Measurements from ENCODE around the gene OGDH.
A peak's percentile ranks its signal among the peaks of the same experiment; 100 is the strongest.
"Not testable (repeated sequence)": the region's sequence is repeated elsewhere in the genome, so short reads cannot be mapped to it uniquely, and the experiment has no call there.

OGDH gene

DNA sequence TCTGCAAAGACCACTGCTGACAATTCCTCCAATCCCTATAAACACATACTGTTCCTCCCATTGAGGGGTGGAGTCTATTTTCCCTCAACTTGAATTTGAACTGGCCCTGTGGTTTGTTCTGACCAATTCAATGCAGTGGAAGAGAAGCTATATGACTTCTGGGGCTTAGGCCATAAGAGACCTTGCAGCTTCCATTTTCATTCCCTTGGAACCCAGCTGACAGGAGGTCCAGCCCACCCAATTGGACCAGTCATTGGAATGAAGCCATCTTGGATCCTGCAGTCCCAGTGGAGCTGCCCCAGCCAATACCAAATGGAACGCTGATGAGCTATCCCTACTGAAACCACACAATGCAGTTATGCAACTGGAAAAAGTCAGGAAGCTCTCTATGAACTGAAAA, 15.5 kb upstream of the OGDH start (continued):
- TF ChIP-seq BCL11A (tag by site-specific recombination; IDR thresholded peaks at IDR 0.05; ENCODE audit: low read depth) (no peak), ZBTB21 (tag by site-specific recombination; IDR thresholded peaks at IDR 0.05) (no peak), ZNF585B (tag by site-specific recombination; IDR thresholded peaks at IDR 0.05) (no peak), ZNF610 (tag by site-specific recombination; IDR thresholded peaks at IDR 0.05; ENCODE audit: borderline replicate concordance) (no peak), ZNF747 (tag by site-specific recombination; IDR thresholded peaks at IDR 0.05) (no peak), ZNF146 (tag by site-specific recombination; IDR thresholded peaks at IDR 0.05) (no peak), ZNF544 (tag by site-specific recombination; IDR thresholded peaks at IDR 0.05) (no peak)

DNA sequence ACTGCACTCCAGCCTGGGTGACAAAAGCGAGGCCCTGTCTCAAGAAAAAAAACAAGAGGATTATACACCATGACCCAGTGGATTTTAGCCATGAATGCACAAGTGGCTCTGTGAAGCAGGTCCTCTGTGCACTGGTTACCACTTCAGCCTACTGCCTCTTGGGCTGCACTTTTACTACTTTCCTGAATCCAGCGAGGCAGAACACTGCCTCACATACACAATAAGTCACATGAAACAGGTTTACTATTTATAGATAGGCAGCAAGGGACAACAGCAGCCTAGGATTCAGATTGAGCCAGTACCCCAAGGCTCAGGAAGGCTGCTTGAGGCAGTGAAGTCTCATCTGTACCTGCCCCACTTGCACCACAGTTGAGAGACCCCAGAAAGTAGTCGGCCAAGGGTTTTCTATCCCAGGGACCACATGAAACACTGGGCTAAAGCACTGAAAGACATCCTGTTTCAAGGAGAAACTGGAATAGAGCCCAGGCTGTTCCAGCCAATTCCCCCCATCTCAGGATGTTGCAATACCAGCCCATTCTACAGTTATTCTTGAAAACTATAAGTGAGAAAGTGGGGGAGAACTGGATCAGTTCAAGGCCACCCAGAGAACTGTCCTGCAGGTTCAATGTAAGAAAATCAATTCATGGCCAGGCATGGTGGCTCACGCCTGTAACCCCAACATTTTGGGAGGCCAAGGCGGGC, 10.3 kb upstream of the OGDH start:
- H3K4me1 ChIP-seq (ENCODE audit: control insufficient read depth, insufficient read depth, low read length), result no peaks in the 10 kb centered on the region
- H3K9me3 ChIP-seq (ENCODE audit: control insufficient read depth, insufficient read depth, low read depth, low read length), result no peaks in the 10 kb centered on the region
- ChIA-PET CTCF (interaction anchor here (0.6 to 0.7 kb wide), 2 partner anchors 38 to 261 kb away, joined by 3 to 4 read pairs; no protein-coding TSS in a partner anchor), POLR2A (interaction anchor here (1.1 kb wide), 1 partner anchor 14 kb away, joined by 4 read pairs; the partner anchor contains the start of gene TMED4)
- no peaks in the 10 kb centered on the region for H3K36me3 ChIP-seq (ENCODE audit: control insufficient read depth in 2 of 2, insufficient read depth in 1 of 2, low read length in 2 of 2)
- H3K27ac ChIP-seq (ENCODE audit: extremely low read depth, low read depth, low read length), result no peak overlapping the region
- no peak for TF ChIP-seq ZNF184 (tag by site-specific recombination; IDR thresholded peaks at IDR 0.05)
- TF ChIP-seq ZNF341 (tag by site-specific recombination; IDR thresholded peaks at IDR 0.05; ENCODE audit: low read depth), result peak; percentile 82
- H3K4me3 ChIP-seq (ENCODE audit: low read depth, low read length), result no peak overlapping the region

DNA sequence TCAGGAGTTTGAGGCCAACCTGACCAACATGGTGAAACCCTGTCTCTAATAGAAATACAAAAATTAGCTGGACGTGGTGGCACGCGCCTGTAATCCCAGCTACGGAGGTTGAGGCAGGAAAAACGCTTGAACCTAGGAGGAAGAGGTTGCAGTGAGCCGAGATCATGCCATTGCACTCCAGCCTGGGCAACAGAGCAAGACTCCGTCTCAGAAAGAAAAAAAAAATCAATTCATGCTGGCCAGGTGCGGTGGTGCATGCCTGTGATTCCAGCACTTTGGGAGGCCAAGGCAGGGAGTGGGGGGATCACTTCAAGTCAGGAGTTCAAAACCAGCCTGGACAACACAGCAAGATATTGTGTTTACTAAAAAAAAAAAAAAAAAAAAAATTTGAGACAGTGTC, 9.2 kb upstream of the OGDH start:
- CTCF ChIA-PET, result interaction anchor here (0.6 kb wide), 2 partner anchors 14 to 451 kb away, joined by 3 to 4 read pairs; no protein-coding TSS in a partner anchor
- H3K27ac ChIP-seq (ENCODE audit: extremely low read depth, low read depth, low read length); H3K4me3 ChIP-seq (ENCODE audit: low read depth, low read length); H3K9me3 ChIP-seq (ENCODE audit: control insufficient read depth, insufficient read depth, low read depth, low read length); POLR2A ChIA-PET; H3K36me3 ChIP-seq (ENCODE audit: control insufficient read depth in 2 of 2, insufficient read depth in 1 of 2, low read length in 2 of 2); H3K4me1 ChIP-seq (ENCODE audit: control insufficient read depth, insufficient read depth, low read length): not testable (repeated sequence)
- TF ChIP-seq ZNF121 (tag by site-specific recombination; IDR thresholded peaks at IDR 0.05), result peak; percentile 62; the same call in 1 of the 2 replicates

- H3K36me3 ChIP-seq (ENCODE audit: control insufficient read depth in 2 of 2, insufficient read depth in 1 of 2, low read length in 2 of 2), result no peaks in the 10 kb centered on the region
- no peak overlapping the region for H3K27ac ChIP-seq (ENCODE audit: extremely low read depth, low read depth, low read length)
- ChIA-PET CTCF (interaction anchor here (0.6 kb wide), 1 partner anchor 703 kb away, joined by 3 read pairs; no protein-coding TSS in a partner anchor), POLR2A (interaction anchor here (1.2 kb wide), 1 partner anchor 17 kb away, joined by 3 read pairs; the partner anchor contains the start of gene TMED4)
- no peak for TF ChIP-seq ZNF571 (tag by site-specific recombination; IDR thresholded peaks at IDR 0.05)
- TF ChIP-seq ZNF416 (tag by site-specific recombination; IDR thresholded peaks at IDR 0.05), result no peak
- no peaks in the 10 kb centered on the region for H3K9me3 ChIP-seq (ENCODE audit: control insufficient read depth, insufficient read depth, low read depth, low read length)
- H3K4me1 ChIP-seq (ENCODE audit: control insufficient read depth, insufficient read depth, low read length), result no peaks in the 10 kb centered on the region
- H3K4me3 ChIP-seq (ENCODE audit: low read depth, low read length), result no peak overlapping the region
These were observed 7.2 kb upstream of the OGDH start for GRCh38 chr7:44599222-44599621.

DNA sequence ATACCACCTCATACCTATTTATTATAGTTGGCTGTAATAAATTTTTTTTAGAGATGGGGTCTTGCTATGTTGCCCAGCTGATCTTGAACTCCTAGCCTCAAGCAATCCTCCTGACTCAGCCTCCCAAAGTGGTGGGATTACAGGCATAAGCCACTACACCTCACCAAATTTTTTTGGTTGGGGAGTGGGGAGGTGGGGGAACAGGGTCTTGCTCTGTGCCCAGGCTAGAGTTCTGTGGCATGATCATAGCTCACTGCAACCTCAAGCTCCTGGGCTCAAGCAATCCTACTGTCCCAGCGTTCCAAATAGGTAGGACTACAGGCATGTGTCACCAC, 3.9 kb upstream of the OGDH start:
- H3K4me1 ChIP-seq (ENCODE audit: control insufficient read depth, insufficient read depth, low read length), result no peaks in the 10 kb centered on the region
- CTCF ChIA-PET, result interaction anchor here (0.7 to 1.0 kb wide), 2 partner anchors 36 to 133 kb away, joined by 3 to 4 read pairs; no protein-coding TSS in a partner anchor
- H3K9me3 ChIP-seq (ENCODE audit: control insufficient read depth, insufficient read depth, low read depth, low read length), result no peaks in the 10 kb centered on the region
- TF ChIP-seq ZNF121 (tag by site-specific recombination; IDR thresholded peaks at IDR 0.05) (peak; percentile 65; the same call in 1 of the 2 replicates), KLF9 (tag by site-specific recombination; IDR thresholded peaks at IDR 0.05; ENCODE audit: low read depth) (no peak)
- no peaks in the 10 kb centered on the region for H3K36me3 ChIP-seq (ENCODE audit: control insufficient read depth in 2 of 2, insufficient read depth in 1 of 2, low read length in 2 of 2)
- no peak overlapping the region for H3K4me3 ChIP-seq (ENCODE audit: low read depth, low read length)
- H3K27ac ChIP-seq (ENCODE audit: extremely low read depth, low read depth, low read length), result no peak overlapping the region
- POLR2A ChIA-PET, result interaction anchor here (0.5 to 1.6 kb wide), 2 partner anchors 24 to 196 kb away, joined by 3 to 5 read pairs; no protein-coding TSS in a partner anchor

DNA sequence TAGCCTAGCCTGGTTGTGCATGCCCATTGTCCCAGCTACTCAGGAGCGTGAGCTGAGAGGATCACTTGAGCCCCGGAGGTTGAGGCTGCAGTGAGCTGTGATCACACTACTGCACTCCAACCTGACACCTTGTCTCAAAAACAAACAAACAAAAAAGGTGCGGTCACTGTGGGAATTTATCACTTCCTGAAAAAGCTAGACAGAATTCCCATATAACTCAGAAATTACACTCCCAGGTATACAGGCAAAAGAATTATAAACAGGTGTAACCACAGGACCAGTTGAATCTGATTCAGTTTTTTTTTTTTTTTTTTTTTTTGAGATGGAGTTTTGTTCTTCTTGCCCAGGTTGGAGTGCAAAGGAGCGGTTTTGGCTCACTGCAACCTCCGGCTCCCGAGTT, 3.2 kb upstream of the OGDH start:
- no peaks in the 10 kb centered on the region for H3K36me3 ChIP-seq (ENCODE audit: control insufficient read depth in 2 of 2, insufficient read depth in 1 of 2, low read length in 2 of 2)
- H3K4me3 ChIP-seq (ENCODE audit: low read depth, low read length), result no peak overlapping the region
- H3K4me1 ChIP-seq (ENCODE audit: control insufficient read depth, insufficient read depth, low read length), result no peaks in the 10 kb centered on the region
- no peaks in the 10 kb centered on the region for H3K9me3 ChIP-seq (ENCODE audit: control insufficient read depth, insufficient read depth, low read depth, low read length)
- ChIA-PET CTCF (interaction anchor here (0.6 to 1.0 kb wide), 3 partner anchors 37 to 132 kb away, joined by 3 to 4 read pairs (median 3); no protein-coding TSS in a partner anchor), POLR2A (interaction anchor here (0.5 to 1.6 kb wide), 2 partner anchors 25 to 195 kb away, joined by 3 to 5 read pairs; no protein-coding TSS in a partner anchor)
- H3K27ac ChIP-seq (ENCODE audit: extremely low read depth, low read depth, low read length), result no peak overlapping the region
- TF ChIP-seq ZSCAN5A (tag by site-specific recombination; IDR thresholded peaks at IDR 0.05) (no peak), SCRT2 (tag by site-specific recombination; IDR thresholded peaks at IDR 0.05) (peak; percentile 51), KLF1 (tag by site-specific recombination; IDR thresholded peaks at IDR 0.05) (no peak), GLIS1 (tag by site-specific recombination; IDR thresholded peaks at IDR 0.05) (no peak), PRDM4 (tag by site-specific recombination; IDR thresholded peaks at IDR 0.05) (no peak), ZNF580 (tag by site-specific recombination; IDR thresholded peaks at IDR 0.05) (no peak)
